ENCODE data around the gene VTI1A.

VTI1A gene

GRCh38 chr10:112593023-112593422 is 146.0 kb downstream of the VTI1A start:
- DNase-seq = no peak

- DNase-seq = no peak
Measured at GRCh38 chr10:112601214-112602090, 154.4 kb downstream of the VTI1A start.

DNA sequence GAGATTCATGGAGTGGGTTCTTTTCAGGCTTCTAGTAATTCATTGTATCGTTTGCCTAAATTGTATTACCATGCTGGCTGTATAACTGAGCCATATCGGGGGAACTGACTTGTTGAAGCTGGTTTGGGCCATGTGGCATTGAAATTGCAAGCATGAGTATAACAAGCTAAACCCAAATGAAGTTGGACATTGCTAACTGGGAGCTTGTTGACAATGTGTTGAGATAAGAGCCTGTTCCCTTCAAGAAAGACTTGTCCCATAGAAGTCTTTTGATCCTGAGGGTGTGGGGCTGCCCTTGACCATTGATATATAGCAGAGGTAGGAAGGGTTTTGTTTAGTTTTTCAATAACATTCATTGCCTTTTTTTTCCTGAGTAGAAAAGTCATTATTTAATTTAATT is 156.0 kb downstream of the VTI1A start:
- no peak for DNase-seq

GRCh38 chr10:112605063-112605462 is 158.0 kb downstream of the VTI1A start:
- DNase-seq = no peak

- no peak for DNase-seq
Measured at GRCh38 chr10:112607506-112607905, 160.5 kb downstream of the VTI1A start.

DNA sequence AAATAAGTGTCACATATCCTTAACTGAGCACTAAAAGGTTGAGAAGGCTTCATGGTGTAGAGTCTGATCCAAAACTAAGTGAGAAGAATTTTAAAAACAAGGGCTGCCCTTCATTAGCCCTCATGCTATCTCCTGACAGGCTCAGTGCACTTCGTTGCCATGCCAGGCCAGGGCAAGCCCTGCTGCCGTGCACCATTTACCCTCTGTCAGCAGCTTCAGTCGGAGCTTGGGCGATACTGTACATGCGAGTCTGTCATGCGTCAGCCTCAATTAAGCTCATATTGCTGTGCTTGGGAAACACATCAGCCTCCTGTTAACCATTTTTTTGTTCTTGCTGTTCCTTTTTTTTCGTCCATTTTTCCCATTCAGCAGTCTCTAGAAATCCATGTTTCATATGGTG is 166.6 kb downstream of the VTI1A start:
- no peak for DNase-seq

GRCh38 chr10:112614072-112614471 is 167.1 kb downstream of the VTI1A start:
- no peak for DNase-seq

- DNase-seq = no peak
Measured at GRCh38 chr10:112614586-112614985, 167.6 kb downstream of the VTI1A start.

GRCh38 chr10:112615269-112615668 is 168.3 kb downstream of the VTI1A start:
- DNase-seq = no peak

GRCh38 chr10:112616647-112617046 is 169.6 kb downstream of the VTI1A start:
- DNase-seq = no peak

DNA sequence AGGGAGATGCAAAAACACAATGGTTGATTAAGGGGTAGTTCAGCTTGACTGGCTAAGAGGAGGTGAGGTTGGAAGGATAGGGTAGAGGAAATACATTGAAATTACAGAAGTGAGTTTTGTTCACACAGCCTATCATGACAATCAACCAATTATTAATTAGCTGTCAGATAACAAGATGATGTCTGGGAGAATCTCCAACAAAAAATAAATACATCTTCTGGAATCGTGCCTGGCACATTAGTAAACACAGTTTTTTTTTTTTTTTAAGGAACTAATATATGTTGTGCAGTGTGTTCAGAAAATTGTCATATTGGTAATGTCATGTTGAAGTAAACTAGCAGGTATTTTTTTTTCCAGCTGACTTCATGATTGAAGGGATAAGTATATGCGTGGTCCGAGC is 171.8 kb downstream of the VTI1A start:
- no peak for DNase-seq

DNA sequence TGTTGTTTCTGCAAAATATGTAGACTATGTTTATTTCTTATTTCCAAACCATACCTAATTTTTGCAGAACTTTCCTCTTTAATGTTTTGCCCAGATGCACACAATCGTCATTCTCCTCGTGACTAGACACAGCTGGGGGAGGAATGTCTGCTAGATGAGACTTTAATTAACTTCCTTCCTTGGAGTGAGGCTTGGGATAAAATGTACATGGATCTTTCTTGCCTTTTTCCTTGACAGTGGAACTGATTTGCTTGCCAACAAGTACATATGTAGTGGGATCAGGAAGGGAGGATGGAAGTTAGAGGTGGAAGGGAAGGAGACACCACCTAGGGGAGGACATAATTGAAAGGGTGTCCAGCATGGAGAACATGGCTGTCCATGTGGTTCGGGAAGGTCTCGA is 172.5 kb downstream of the VTI1A start:
- DNase-seq = no peak

DNA sequence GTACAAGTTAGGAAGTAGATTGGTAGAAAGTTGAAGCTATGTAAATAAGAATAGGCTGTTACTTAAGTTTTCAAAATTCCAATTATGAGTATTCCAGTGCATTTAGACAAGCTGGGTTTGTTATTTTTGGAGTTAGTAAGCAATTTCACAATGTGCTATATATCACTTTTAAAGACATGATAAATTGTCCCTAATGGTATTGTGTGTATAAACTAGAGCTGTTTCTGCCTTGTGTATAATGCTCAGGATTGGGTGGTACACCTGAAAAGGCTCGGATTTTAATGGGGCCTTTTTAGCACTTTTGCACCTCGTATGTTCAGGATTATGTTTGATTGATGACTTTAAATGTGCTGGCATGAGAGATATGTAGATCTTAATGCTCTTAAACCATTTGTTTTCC is 175.8 kb downstream of the VTI1A start:
- DNase-seq = no peak

DNA sequence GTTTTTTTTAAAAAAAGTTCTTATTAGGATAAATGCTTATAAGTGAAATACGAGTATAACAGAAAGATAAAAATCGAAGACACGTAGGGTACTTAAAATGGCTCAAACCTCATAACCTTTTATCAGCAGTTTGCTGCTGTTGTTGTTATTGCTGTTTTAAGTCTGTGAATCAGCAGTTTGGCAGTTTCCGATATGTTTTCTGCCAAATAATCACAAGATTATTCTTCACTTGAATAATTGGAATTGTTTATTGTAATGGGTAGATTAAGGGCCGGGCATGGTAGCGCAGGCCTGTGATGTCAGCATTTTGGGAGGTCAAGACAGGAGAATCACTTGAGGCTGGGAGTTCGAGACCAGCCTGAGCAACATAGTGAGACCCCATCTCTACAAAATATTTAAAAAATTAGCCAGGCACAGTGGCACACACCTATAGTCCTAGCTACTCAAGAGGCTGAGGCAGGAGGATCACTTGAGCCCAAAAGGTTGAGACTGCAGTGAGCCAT is 177.6 kb downstream of the VTI1A start:
- DNase-seq = no peak

GRCh38 chr10:112628951-112629609 is 182.1 kb downstream of the VTI1A start:
- DNase-seq = no peak

- DNase-seq = no peak
Measured at GRCh38 chr10:112631501-112632400, 184.7 kb downstream of the VTI1A start.

- no peak for DNase-seq
Measured at GRCh38 chr10:112634096-112634830, 187.2 kb downstream of the VTI1A start.

DNA sequence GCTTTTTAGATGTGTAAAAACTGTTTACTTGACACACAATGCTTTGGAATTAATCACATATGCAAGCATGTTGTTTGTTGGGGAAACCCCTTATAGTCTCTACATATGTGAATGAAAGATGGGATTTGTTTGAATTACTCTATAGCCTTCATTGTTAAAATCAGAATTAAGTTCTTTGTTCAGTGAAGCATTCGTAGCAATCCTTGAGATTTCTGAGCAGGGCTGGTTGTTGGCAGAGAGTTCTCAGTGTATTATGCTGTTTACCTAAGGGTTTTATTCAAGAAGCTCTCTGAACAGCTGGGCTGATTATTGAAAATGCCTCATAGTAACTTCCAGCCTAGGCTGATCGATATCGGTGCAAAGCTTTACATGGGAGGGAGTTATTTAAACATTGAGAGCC is 190.9 kb downstream of the VTI1A start:
- peak; percentile 49 for DNase-seq

DNA sequence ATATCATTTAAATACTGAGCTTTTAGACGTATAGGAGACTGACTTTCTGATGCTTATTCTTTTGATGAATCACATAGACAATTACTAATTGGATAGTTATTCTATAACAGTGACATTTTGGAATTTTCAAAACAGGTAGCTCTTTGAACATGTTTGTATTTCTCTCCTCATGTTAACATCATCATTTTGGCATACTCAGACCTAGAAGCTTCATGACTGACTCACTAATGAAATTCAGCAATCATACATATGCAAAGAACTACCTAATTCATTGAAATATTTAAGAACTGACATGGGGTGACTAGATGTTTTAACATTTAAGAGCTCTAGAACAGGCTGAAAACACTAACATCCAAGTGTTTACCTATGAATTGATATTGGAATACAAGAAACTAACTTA is 192.3 kb downstream of the VTI1A start:
- no peak for DNase-seq

- DNase-seq = no peak
Measured at GRCh38 chr10:112640638-112641037, 193.6 kb downstream of the VTI1A start.

DNA sequence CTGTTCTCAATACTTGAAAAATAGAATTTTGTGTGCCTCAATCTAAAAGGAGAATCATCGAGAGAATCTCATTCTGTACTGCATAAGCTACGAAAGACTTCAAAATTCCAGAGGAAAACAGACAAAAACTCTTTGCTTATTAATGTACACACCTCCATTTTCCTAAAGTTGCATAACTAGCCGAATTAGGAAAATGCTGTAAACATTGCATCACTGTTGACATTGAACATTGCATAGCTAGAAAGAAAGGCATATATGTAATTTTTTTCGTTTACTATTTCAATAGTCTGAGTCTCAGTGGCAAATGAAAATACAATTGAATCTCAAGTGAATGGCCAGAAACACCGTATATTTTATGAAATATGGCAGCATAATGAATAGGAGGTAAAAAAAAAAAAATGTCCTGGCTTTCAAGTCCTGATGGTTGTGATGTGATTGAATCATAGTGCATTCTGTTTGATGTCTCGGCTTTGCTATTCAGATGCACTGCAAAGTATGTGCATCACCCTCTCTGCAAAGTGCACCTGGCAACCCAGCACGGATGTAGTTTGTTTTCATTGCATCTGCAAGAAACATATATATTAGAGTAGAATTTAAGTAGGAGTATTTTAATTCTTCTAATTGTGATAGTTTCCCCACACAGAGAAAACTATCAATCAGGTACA is 196.7 kb downstream of the VTI1A start:
- no peak for DNase-seq

- DNase-seq = no peak
Measured at GRCh38 chr10:112644265-112644645, 197.2 kb downstream of the VTI1A start.

Measured in NCI-H146 (cell line).